DND-41 (cell line): Measurements from ENCODE around the gene IRF3.
"Not testable (repeated sequence)": the region's sequence is repeated elsewhere in the genome, so short reads cannot be mapped to it uniquely, and the experiment has no call there.

Experiments
- ATAC-seq: fragments of 200-7000 bp; cut with Tn5 transposase; 3 replicates; pipeline ENCODE4 v1.9.1; 2021; ENCODE audit warnings: low read depth; ENCODE audit not compliant: insufficient read depth
- DNase-seq: peaks from one replicate; pipeline ENCODE4 v3.0.0-alpha.2; 2020
- H2AFZ ChIP-seq: 2 replicates; pipeline ENCODE4 v1.6.0; 2012; ENCODE audit warnings: low read depth, low read length
- H3K27ac ChIP-seq: 2 replicates; pipeline ENCODE4 v1.5.1; 2012; ENCODE audit warnings: low read length, inconsistent platforms
- H3K27me3 ChIP-seq: fragments of 200-600 bp; sonication (generic); 2 replicates; pipeline ENCODE4 v1.6.0; 2012; ENCODE audit warnings: low read length, mild to moderate bottlenecking, inconsistent platforms; ENCODE audit not compliant: insufficient read depth, poor library complexity
- H3K36me3 ChIP-seq: 2 replicates; pipeline ENCODE4 v1.5.1; 2012; ENCODE audit warnings: low read length, inconsistent platforms; ENCODE audit not compliant: insufficient read depth
- H3K4me1 ChIP-seq: 2 replicates; pipeline ENCODE4 v1.5.1; 2012; ENCODE audit warnings: mild to moderate bottlenecking, low read length; ENCODE audit not compliant: insufficient read depth
- H3K4me2 ChIP-seq: 2 replicates; pipeline ENCODE4 v1.6.0; 2012; ENCODE audit warnings: mild to moderate bottlenecking, moderate library complexity, low read length, inconsistent platforms; ENCODE audit not compliant: insufficient read depth
- H3K4me3 ChIP-seq, 2 experiments: fragments of 200-600 bp in 1 of 2; shearing (Covaris generic) in 1 of 2; 2 replicates each; pipeline ENCODE4 v1.5.1; 2012 to 2016; ENCODE audit warnings: inconsistent platforms in 2 of 2, low read length in 2 of 2, mild to moderate bottlenecking in 2 of 2, low read depth in 1 of 2, moderate library complexity in 1 of 2
- H3K79me2 ChIP-seq: 2 replicates; pipeline ENCODE4 v1.6.0; 2012; ENCODE audit warnings: low read length, inconsistent platforms; ENCODE audit not compliant: insufficient read depth
- H3K9ac ChIP-seq: 2 replicates; pipeline ENCODE4 v1.6.0; 2012; ENCODE audit warnings: low read depth, mild to moderate bottlenecking, inconsistent platforms, low read length, moderate library complexity
- H3K9me3 ChIP-seq: 2 replicates; pipeline ENCODE4 v1.5.1; 2012; ENCODE audit warnings: low read length, moderate library complexity, mild to moderate bottlenecking, inconsistent platforms; ENCODE audit not compliant: insufficient read depth, severe bottlenecking
- H4K20me1 ChIP-seq: 2 replicates; pipeline ENCODE4 v1.6.0; 2012; ENCODE audit warnings: low read length; ENCODE audit not compliant: insufficient read depth
- CTCF ChIP-seq: IDR thresholded peaks from 2 replicates; pipeline ENCODE4 v1.5.1; 2012; ENCODE audit warnings: borderline replicate concordance, low read length, moderate library complexity, mild to moderate bottlenecking; ENCODE audit not compliant: poor library complexity, severe bottlenecking; ENCODE audit errors: extremely low read depth
- EZH2 ChIP-seq: IDR thresholded peaks from 3 replicates; pipeline ENCODE4 v1.6.1; 2012; ENCODE audit warnings: borderline replicate concordance, low read depth, mild to moderate bottlenecking, moderate library complexity, low read length, inconsistent platforms; ENCODE audit not compliant: severe bottlenecking

IRF3 gene

GRCh38 chr19:49624967-49625910 is 40.4 kb downstream of the IRF3 start:
- H3K4me2 ChIP-seq, result no peak overlapping the region
- no peak for TF ChIP-seq CTCF
- no peak for TF ChIP-seq EZH2
- H3K79me2 ChIP-seq, result no peaks in the 10 kb centered on the region
- H4K20me1 ChIP-seq, result peaks cover 15% of the 10 kb centered on the region
- no peaks in the 10 kb centered on the region for H3K9me3 ChIP-seq
- H2AFZ ChIP-seq, result no peak overlapping the region
- H3K27me3 ChIP-seq, result no peaks in the 10 kb centered on the region
- DNase-seq (no peak), ATAC-seq (no peak)
- H3K4me3 ChIP-seq, result no peak overlapping the region
- no peaks in the 10 kb centered on the region for H3K4me1 ChIP-seq
- H3K9ac ChIP-seq, result no peak overlapping the region
- peaks cover 53% of the 10 kb centered on the region for H3K36me3 ChIP-seq
- no peak overlapping the region for H3K27ac ChIP-seq

- Histone ChIP-seq H4K20me1 (peaks cover 41% of the 10 kb centered on the region), H3K79me2 (peaks cover 16% of the 10 kb centered on the region), H3K36me3 (peaks cover 79% of the 10 kb centered on the region)
- H2AFZ ChIP-seq, H3K9me3 ChIP-seq, H3K4me3 ChIP-seq, H3K9ac ChIP-seq, H3K27me3 ChIP-seq, H3K27ac ChIP-seq, ATAC-seq, DNase-seq, H3K4me1 ChIP-seq, H3K4me2 ChIP-seq: not testable (repeated sequence)
These were observed 47.8 kb downstream of the IRF3 start for GRCh38 chr19:49617860-49618259.

GRCh38 chr19:49616945-49617344 is 48.7 kb downstream of the IRF3 start:
- Histone ChIP-seq H3K27ac (no peak overlapping the region), H3K9ac (no peak overlapping the region), H3K4me3 (no peak overlapping the region), H3K36me3 (peaks cover 84% of the 10 kb centered on the region), H3K79me2 (peaks cover 24% of the 10 kb centered on the region), H3K27me3 (no peaks in the 10 kb centered on the region), H3K9me3 (no peaks in the 10 kb centered on the region), H4K20me1 (peaks cover 46% of the 10 kb centered on the region), H2AFZ (no peak overlapping the region), H3K4me1 (no peaks in the 10 kb centered on the region), H3K4me2 (no peak overlapping the region)
- no peak for TF ChIP-seq EZH2
- no peak for TF ChIP-seq CTCF
- DNase-seq (no peak), ATAC-seq (no peak)

- H3K79me2 ChIP-seq, result peaks cover 24% of the 10 kb centered on the region
- TF ChIP-seq CTCF, result no peak
- no peak for TF ChIP-seq EZH2
- H3K27me3 ChIP-seq, result no peaks in the 10 kb centered on the region
- H3K4me2 ChIP-seq, result no peak overlapping the region
- H4K20me1 ChIP-seq, result peaks cover 45% of the 10 kb centered on the region
- no peaks in the 10 kb centered on the region for H3K4me1 ChIP-seq
- H2AFZ ChIP-seq, result no peak overlapping the region
- DNase-seq (no peak), ATAC-seq (no peak)
- peaks cover 81% of the 10 kb centered on the region for H3K36me3 ChIP-seq
- no peaks in the 10 kb centered on the region for H3K9me3 ChIP-seq
- H3K27ac ChIP-seq, result no peak overlapping the region
- no peak overlapping the region for H3K4me3 ChIP-seq
- no peak overlapping the region for H3K9ac ChIP-seq
These were observed 49.1 kb downstream of the IRF3 start for GRCh38 chr19:49616532-49616931.
